Neuronal stem cell (in vitro differentiated cells): ENCODE results near the gene CDK8.

Experiments
- DNase-seq: peaks from one replicate; pipeline ENCODE4 v3.0.0-alpha.2; 2013; ENCODE audit warnings: low spot score
- H2AFZ ChIP-seq: one replicate; pipeline ENCODE4 v1.6.1; 2013; ENCODE audit warnings: mild to moderate bottlenecking, low read length, inconsistent platforms
- H2AK5ac ChIP-seq: 2 replicates; pipeline ENCODE4 v1.6.1; 2013; ENCODE audit warnings: low read depth, mild to moderate bottlenecking, inconsistent platforms, low read length, moderate library complexity, mixed read lengths
- H2BK120ac ChIP-seq: 2 replicates; pipeline ENCODE4 v1.6.1; 2013; ENCODE audit warnings: low read depth, mild to moderate bottlenecking, inconsistent platforms, low read length, moderate library complexity, mixed read lengths
- H2BK12ac ChIP-seq: one replicate; pipeline ENCODE4 v1.6.1; 2013; ENCODE audit warnings: low read length, inconsistent platforms
- H2BK15ac ChIP-seq: 2 replicates; pipeline ENCODE4 v1.6.1; 2013; ENCODE audit warnings: mild to moderate bottlenecking, low read length, inconsistent platforms, mixed read lengths
- H2BK5ac ChIP-seq: one replicate; pipeline ENCODE4 v1.6.1; 2013; ENCODE audit warnings: inconsistent platforms, mild to moderate bottlenecking, low read length, moderate library complexity
- H3K14ac ChIP-seq: one replicate; pipeline ENCODE4 v1.6.1; 2013; ENCODE audit warnings: low read length, inconsistent platforms
- H3K18ac ChIP-seq: 2 replicates; pipeline ENCODE4 v1.6.1; 2013; ENCODE audit warnings: low read length, inconsistent platforms
- H3K23ac ChIP-seq: 2 replicates; pipeline ENCODE4 v1.6.1; 2013; ENCODE audit warnings: low read depth, mild to moderate bottlenecking, mixed read lengths, low read length, inconsistent platforms; ENCODE audit not compliant: poor library complexity
- H3K27ac ChIP-seq: replicated peaks from 3 replicates; pipeline ENCODE4 v1.5.1; 2013; ENCODE audit warnings: low read length, inconsistent platforms
- H3K27me3 ChIP-seq, 3 experiments: 2 replicates each; pipeline ENCODE4 v1.6.1; 2013; ENCODE audit warnings: low read length in 3 of 3, mild to moderate bottlenecking in 2 of 3, inconsistent platforms in 1 of 3, low read depth in 1 of 3, mixed read lengths in 1 of 3, moderate library complexity in 1 of 3; ENCODE audit not compliant: control insufficient read depth in 3 of 3, insufficient read depth in 3 of 3
- H3K36me3 ChIP-seq, 2 donors: replicated peaks in 1 of 2; 2 replicates each; pipeline ENCODE4 v1.6.1; 2013; ENCODE audit warnings: low read length in 2 of 2; ENCODE audit not compliant: control insufficient read depth in 2 of 2, insufficient read depth in 2 of 2
- H3K4ac ChIP-seq: 2 replicates; pipeline ENCODE4 v1.6.1; 2013; ENCODE audit warnings: inconsistent platforms, mild to moderate bottlenecking, low read length, moderate library complexity
- H3K4me1 ChIP-seq, 2 donors: 1 replicate in 1 of 2; 2 replicates in 1 of 2; pipeline ENCODE4 v1.6.1; 2013; ENCODE audit warnings: low read length in 2 of 2, low read depth in 1 of 2; ENCODE audit not compliant: control insufficient read depth in 2 of 2, insufficient read depth in 1 of 2
- H3K4me2 ChIP-seq: one replicate; pipeline ENCODE4 v1.6.1; 2013; ENCODE audit warnings: mild to moderate bottlenecking, low read length, inconsistent platforms; ENCODE audit not compliant: insufficient read depth, poor library complexity, severe bottlenecking
- H3K4me3 ChIP-seq, 2 donors: 2 replicates each; pipeline ENCODE4 v1.5.1; 2013; ENCODE audit warnings: low read length in 2 of 2, mild to moderate bottlenecking in 2 of 2, inconsistent platforms in 1 of 2, moderate library complexity in 1 of 2
- H3K79me1 ChIP-seq: one replicate; pipeline ENCODE4 v1.6.1; 2013; ENCODE audit warnings: low read depth, mild to moderate bottlenecking, inconsistent platforms, low read length, moderate library complexity
- H3K9ac ChIP-seq: one replicate; pipeline ENCODE4 v1.6.1; 2013; ENCODE audit warnings: mild to moderate bottlenecking, low read depth, low read length, inconsistent platforms; ENCODE audit not compliant: poor library complexity
- H3K9me3 ChIP-seq, 2 donors: replicated peaks in 1 of 2; 2 replicates each; pipeline versions ENCODE3 to v1.6.1; 2013; ENCODE audit warnings: low read length in 2 of 2, mild to moderate bottlenecking in 2 of 2, inconsistent platforms in 1 of 2, low read depth in 1 of 2, mixed read lengths in 1 of 2, moderate library complexity in 1 of 2; ENCODE audit not compliant: control insufficient read depth in 2 of 2, insufficient read depth in 1 of 2
- H4K8ac ChIP-seq: one replicate; pipeline ENCODE4 v1.6.1; 2013; ENCODE audit warnings: low read depth, mild to moderate bottlenecking, inconsistent platforms, low read length, moderate library complexity
- H4K91ac ChIP-seq: one replicate; pipeline ENCODE4 v1.6.1; 2013; ENCODE audit warnings: low read length, low read depth, mild to moderate bottlenecking, inconsistent platforms; ENCODE audit not compliant: poor library complexity
- WGBS, 2 donors: extraction: QIAGEN DNeasy Blood & Tissue Kit; methylation state at CpG; one replicate each; pipeline ENCODE4 v1.1.7; 2013; ENCODE audit warnings: missing lambda C conversion rate in 2 of 2, mixed read lengths in 1 of 2; ENCODE audit not compliant: insufficient read length in 2 of 2, insufficient replicate concordance in 1 of 2; ENCODE audit errors: extremely low coverage in 2 of 2; 5-methylcytosine and 5-hydroxymethylcytosine counted together

CDK8 gene

DNA sequence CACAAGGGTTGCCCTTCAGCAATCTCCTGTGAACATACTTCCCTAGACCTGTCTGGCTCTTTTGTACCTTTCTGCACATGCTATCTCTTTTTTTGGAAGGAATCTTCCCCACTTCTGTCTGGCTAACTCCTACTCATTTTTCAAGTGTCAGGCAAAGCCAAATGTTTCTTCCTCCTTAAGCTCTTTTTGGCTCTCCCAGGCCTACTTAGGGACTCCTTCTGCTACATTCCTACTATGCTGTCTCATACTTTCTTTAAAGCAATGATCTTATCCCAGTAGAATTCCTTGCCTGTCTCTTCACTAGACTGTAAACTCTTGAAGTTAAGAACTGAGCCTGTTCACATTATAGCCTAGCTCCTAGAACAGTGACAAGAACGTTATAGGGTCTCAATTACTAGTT, 188.6 kb downstream of the CDK8 start:
- H3K9me3 ChIP-seq: no peaks in the 10 kb centered on the region
- no peak overlapping the region for H3K27ac ChIP-seq
- DNase-seq: no peak
- H2BK12ac ChIP-seq: no peak overlapping the region
- H2AFZ ChIP-seq: no peak overlapping the region
- H3K23ac ChIP-seq: no peak overlapping the region
- no peak overlapping the region for H3K4ac ChIP-seq
- H3K18ac ChIP-seq: no peak overlapping the region
- H3K4me2 ChIP-seq: no peak overlapping the region
- no CpG with 5 or more reads among the region's 1 CpG for WGBS, 2 donors
- no peak overlapping the region for H2BK5ac ChIP-seq
- no peak overlapping the region for H3K14ac ChIP-seq
- no peak overlapping the region for H3K4me3 ChIP-seq
- H4K91ac ChIP-seq: no peak overlapping the region
- H3K79me1 ChIP-seq: no peaks in the 10 kb centered on the region
- no peaks in the 10 kb centered on the region for H3K27me3 ChIP-seq
- H4K8ac ChIP-seq: no peak overlapping the region
- H2AK5ac ChIP-seq: no peak overlapping the region
- no peaks in the 10 kb centered on the region for H3K36me3 ChIP-seq
- no peaks in the 10 kb centered on the region for H3K4me1 ChIP-seq
- no peak overlapping the region for H2BK120ac ChIP-seq
- no peak overlapping the region for H2BK15ac ChIP-seq
- H3K9ac ChIP-seq: no peak overlapping the region

DNA sequence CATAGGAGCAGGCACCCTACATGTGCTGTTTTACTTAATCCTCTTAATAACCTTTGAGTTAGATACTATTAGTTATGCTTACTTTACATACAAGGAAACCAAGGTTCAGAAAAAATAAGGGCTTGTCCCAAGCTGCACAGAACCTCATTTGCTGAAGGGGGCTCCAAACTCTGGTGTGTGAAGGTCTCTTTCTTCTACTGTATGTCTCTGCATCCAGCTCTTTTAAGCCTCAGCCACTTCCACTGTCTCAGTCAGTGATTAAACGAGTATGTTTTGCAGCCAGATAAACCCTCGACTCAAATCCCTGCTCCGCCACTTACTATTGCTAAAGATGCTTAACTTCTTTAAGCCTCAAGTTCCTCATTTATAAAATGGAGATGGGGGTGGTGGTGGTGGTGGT, 191.2 kb downstream of the CDK8 start:
- Histone ChIP-seq H3K9ac (no peak overlapping the region), H2AK5ac (no peak overlapping the region), H3K9me3 (no peaks in the 10 kb centered on the region), H3K4me1 (no peaks in the 10 kb centered on the region), H4K91ac (no peak overlapping the region), H2BK120ac (no peak overlapping the region), H2AFZ (no peak overlapping the region), H3K23ac (no peak overlapping the region), H3K27ac (no peak overlapping the region), H3K4ac (no peak overlapping the region), H3K14ac (no peak overlapping the region), H2BK15ac (no peak overlapping the region), H3K79me1 (no peaks in the 10 kb centered on the region), H3K36me3 (no peaks in the 10 kb centered on the region), H3K27me3 (no peaks in the 10 kb centered on the region), H3K4me3 (no peak overlapping the region), H4K8ac (no peak overlapping the region), H2BK5ac (no peak overlapping the region), H3K18ac (no peak overlapping the region), H3K4me2 (no peak overlapping the region), H2BK12ac (no peak overlapping the region)
- no peak for DNase-seq
- WGBS, 2 donors: no CpG with 5 or more reads among the region's 3 CpGs

DNA sequence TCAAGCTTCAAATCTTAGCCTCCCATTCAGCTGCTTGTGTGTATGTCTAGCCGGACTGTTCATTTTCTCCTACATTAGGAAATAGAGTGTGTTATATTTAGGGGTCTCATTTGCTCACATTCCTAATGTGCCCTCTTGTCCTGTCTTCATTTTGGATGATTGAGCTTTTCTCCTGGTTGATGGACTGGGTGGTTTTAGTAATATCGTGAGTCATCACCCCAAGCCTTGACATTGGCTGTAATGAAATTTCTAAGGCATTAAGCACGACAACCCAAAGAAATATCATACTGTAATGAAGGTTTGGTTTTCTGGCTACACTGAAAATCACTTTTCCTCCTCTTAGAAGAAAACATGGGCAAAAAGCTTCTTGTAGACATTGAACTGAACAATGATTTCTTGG, 192.8 kb downstream of the CDK8 start:
- Histone ChIP-seq H2AK5ac (no peak overlapping the region), H3K27ac (no peak overlapping the region), H2BK5ac (no peak overlapping the region), H2BK12ac (no peak overlapping the region), H3K18ac (no peak overlapping the region), H4K8ac (no peak overlapping the region), H3K4me1 (no peaks in the 10 kb centered on the region), H3K9me3 (no peaks in the 10 kb centered on the region), H3K79me1 (no peaks in the 10 kb centered on the region), H3K27me3 (no peaks in the 10 kb centered on the region), H2BK15ac (no peak overlapping the region), H3K9ac (no peak overlapping the region), H3K4ac (no peak overlapping the region), H2BK120ac (no peak overlapping the region), H4K91ac (no peak overlapping the region), H3K4me2 (no peak overlapping the region), H3K14ac (no peak overlapping the region), H3K23ac (no peak overlapping the region), H3K36me3 (no peaks in the 10 kb centered on the region), H3K4me3 (no peak overlapping the region), H2AFZ (no peak overlapping the region)
- no peak for DNase-seq
- WGBS, 2 donors: no CpG with 5 or more reads among the region's 3 CpGs

DNA sequence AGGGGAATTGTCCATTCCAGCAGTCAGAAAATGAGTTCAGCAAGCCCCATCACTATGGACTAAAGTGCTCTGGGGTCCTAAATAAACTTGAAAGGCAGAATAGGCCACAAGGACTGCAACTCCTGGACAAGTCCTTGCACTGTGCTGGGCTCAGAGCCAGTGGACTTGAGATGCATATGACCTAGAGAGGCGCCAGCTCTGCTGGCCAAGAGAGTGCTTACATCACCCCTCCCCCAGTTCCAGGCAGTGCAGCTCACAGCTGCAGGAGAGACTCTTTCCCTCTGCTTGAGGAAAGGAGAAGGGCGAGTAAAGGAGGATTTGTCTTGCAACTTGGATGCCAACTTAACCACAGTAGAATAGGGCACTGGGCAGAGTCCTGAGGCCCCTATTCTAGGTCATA, 194.1 kb downstream of the CDK8 start:
- Histone ChIP-seq H3K27ac (no peak overlapping the region), H3K4ac (no peak overlapping the region), H3K4me1 (no peaks in the 10 kb centered on the region), H3K36me3 (no peaks in the 10 kb centered on the region), H2BK120ac (no peak overlapping the region), H3K4me2 (no peak overlapping the region), H3K18ac (no peak overlapping the region), H3K9me3 (no peaks in the 10 kb centered on the region), H2BK5ac (no peak overlapping the region), H3K79me1 (no peaks in the 10 kb centered on the region), H3K23ac (no peak overlapping the region), H3K4me3 (no peak overlapping the region), H3K9ac (no peak overlapping the region), H2BK12ac (no peak overlapping the region), H4K8ac (no peak overlapping the region), H4K91ac (no peak overlapping the region), H2BK15ac (no peak overlapping the region), H3K27me3 (no peaks in the 10 kb centered on the region), H2AK5ac (no peak overlapping the region), H2AFZ (no peak overlapping the region), H3K14ac (no peak overlapping the region)
- no peak for DNase-seq
- no CpG with 5 or more reads among the region's 2 CpGs for WGBS, 2 donors
